NB4 (cell line): Measurements from ENCODE around the gene GALNT18.

ENCODE experiments used
- DNase-seq: peaks from one replicate; pipeline ENCODE4 v3.0.0; 2010; ENCODE audit warnings: low read depth
- H3K4me3 ChIP-seq: one replicate; pipeline ENCODE4 v1.5.1; 2011; ENCODE audit warnings: mild to moderate bottlenecking, low read depth, low read length, moderate library complexity
- MYC ChIP-seq: IDR thresholded peaks from 2 replicates; pipeline ENCODE4 v1.6.1; 2011; ENCODE audit warnings: low read depth, low read length
- POLR2A ChIP-seq: IDR thresholded peaks from 2 replicates; pipeline ENCODE4 v1.6.1; 2011; ENCODE audit warnings: mild to moderate bottlenecking; ENCODE audit not compliant: insufficient read length; ENCODE audit errors: extremely low read depth
- TF ChIP-seq, protein P1 (sequence below): IDR thresholded peaks from one replicate; pipeline ENCODE4 v1.5.1; 2012; ENCODE audit warnings: low read depth, low read length
- TF ChIP-seq, protein P2 (sequence below): IDR thresholded peaks from 2 replicates; pipeline ENCODE4 v1.6.1; 2011; ENCODE audit warnings: low read depth, low read length

The GALNT18 gene

GRCh38 chr11:11561991-11562390 lies 59.8 kb downstream of the GALNT18 start:
- TF ChIP-seq POLR2A (no peak), MYC (no peak)
- TF ChIP-seq, protein P1, sequence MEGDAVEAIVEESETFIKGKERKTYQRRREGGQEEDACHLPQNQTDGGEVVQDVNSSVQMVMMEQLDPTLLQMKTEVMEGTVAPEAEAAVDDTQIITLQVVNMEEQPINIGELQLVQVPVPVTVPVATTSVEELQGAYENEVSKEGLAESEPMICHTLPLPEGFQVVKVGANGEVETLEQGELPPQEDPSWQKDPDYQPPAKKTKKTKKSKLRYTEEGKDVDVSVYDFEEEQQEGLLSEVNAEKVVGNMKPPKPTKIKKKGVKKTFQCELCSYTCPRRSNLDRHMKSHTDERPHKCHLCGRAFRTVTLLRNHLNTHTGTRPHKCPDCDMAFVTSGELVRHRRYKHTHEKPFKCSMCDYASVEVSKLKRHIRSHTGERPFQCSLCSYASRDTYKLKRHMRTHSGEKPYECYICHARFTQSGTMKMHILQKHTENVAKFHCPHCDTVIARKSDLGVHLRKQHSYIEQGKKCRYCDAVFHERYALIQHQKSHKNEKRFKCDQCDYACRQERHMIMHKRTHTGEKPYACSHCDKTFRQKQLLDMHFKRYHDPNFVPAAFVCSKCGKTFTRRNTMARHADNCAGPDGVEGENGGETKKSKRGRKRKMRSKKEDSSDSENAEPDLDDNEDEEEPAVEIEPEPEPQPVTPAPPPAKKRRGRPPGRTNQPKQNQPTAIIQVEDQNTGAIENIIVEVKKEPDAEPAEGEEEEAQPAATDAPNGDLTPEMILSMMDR, result no peak
- TF ChIP-seq, protein P2, sequence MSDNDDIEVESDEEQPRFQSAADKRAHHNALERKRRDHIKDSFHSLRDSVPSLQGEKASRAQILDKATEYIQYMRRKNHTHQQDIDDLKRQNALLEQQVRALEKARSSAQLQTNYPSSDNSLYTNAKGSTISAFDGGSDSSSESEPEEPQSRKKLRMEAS, result no peak
- no peak for DNase-seq
- no peak overlapping the region for H3K4me3 ChIP-seq

DNA sequence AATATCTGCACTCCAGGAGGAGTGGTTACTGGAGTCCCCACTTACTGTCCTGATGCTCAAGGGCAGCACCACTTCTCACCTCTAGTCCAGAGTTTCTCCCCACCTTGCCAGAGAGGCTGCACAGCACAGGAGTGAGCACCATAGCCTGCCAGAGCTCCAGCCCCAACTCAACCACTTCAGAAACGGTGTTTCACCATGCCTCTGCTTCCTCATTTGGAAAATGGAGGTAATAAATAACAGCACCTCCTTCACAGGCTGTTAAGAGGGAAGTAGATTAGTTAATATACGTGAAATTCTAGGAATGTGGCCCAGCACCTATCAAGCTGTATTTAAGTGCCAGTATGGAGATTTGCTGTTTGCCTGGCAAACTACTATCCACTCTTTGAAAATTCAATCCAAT lies 63.0 kb downstream of the GALNT18 start:
- DNase-seq, result no peak
- H3K4me3 ChIP-seq, result no peak overlapping the region
- no peak for TF ChIP-seq POLR2A
- TF ChIP-seq, protein P1, result no peak

GRCh38 chr11:11558396-11558795 lies 63.4 kb downstream of the GALNT18 start:
- TF ChIP-seq, protein P2, result no peak
- no peak for TF ChIP-seq POLR2A
- no peak for TF ChIP-seq MYC
- TF ChIP-seq, protein P1, result no peak
- DNase-seq, result no peak

GRCh38 chr11:11555208-11555607 lies 66.6 kb downstream of the GALNT18 start:
- DNase-seq, result no peak
- TF ChIP-seq, protein P1, result no peak
- TF ChIP-seq MYC (no peak), POLR2A (no peak)
- TF ChIP-seq, protein P2, result no peak

More at GRCh38 chr11:11558396-11558795, 63.4 kb downstream of the GALNT18 start:
- no peak overlapping the region for H3K4me3 ChIP-seq

DNA sequence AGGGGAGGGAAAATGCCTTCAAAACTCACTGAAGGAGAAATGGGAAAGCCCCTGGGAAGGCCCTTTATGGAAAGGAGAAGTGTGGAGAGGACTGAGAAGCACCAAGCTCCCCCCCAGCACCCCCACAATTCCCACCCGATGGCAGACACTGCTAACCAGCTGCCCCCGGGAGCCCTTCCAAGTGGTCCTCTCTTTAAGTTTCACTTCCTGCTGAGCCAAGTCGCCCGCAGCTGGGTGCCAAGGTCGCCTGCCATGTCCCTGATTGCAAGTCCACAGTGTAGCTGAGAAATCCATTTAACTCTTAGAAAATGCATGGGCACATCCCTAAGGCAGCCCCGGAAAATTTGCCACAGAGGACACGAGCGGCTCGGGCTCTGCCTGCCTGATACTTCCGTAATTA lies 68.2 kb downstream of the GALNT18 start:
- no peak overlapping the region for H3K4me3 ChIP-seq
- TF ChIP-seq, protein P1, result no peak
- TF ChIP-seq POLR2A (no peak), MYC (no peak)
- TF ChIP-seq, protein P2, result no peak
- no peak for DNase-seq

More at GRCh38 chr11:11555208-11555607, 66.6 kb downstream of the GALNT18 start:
- H3K4me3 ChIP-seq, result no peak overlapping the region

DNA sequence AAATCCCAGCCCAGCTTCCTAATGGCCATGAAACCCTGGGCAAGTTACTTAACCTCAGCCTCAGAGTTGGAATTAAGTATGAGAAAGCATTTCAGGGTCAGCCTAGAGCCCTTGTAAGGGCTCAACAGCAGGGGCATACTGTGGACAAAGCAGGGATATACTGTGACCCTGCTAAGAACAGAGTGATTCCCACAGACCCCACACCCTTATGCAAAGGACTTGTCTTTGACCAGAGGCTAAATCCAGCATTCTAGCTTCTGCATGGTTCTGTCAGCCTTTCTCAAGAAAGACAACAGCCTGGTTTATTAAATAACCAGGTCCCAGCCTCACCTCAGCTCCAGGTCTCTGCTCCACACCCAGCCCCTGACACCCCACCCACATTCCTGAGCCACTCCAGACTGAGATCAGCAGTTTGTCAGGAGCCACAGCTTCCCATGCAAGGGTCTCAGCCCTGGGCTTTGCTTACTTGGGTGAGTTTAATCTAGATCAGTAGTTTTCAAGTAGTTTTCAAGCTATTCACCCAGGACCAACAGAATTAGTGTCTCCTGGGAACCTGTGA lies 69.2 kb downstream of the GALNT18 start:
- DNase-seq, result no peak
- TF ChIP-seq MYC, result no peak
- TF ChIP-seq POLR2A, result no peak
- no peak overlapping the region for H3K4me3 ChIP-seq
